ENCODE data around the gene RNF223.
"Not testable (repeated sequence)": the region's sequence is repeated elsewhere in the genome, so short reads cannot be mapped to it uniquely, and the experiment has no call there.

The RNF223 gene

DNA sequence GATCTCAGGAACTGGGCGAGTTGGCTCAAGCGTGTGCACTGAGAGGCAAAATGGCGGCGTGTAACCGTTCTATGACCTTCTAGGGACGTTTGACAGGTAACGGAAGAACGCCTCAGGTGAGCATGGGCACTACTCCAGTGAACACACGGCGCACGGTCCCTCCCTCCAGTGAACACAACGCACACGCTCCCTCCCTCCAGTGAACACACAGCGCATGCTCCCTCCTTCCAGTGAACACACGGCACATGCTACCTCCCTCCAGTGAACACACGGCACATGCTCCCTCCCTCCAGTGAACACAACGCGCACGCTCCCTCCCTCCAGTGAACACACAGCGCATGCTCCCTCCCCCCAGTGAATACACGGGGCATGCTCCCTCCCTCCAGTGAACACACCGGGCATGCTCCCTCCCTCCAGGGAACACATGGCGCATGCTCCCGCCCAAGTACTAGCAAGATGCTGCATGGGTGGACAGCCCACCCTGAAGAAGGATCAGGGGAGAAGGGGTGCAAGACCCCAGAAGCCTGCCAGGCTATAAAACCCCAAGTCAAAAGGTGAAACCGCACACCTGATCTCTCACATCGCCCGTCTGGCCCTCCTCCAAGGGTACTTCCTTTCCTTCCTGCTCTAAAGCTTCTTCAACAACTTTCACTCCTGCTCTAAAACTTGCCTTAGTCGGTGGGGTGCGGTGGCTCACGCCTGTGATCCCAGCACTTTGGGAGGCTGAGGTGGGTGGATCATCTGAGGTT is 38.3 kb upstream of the RNF223 start:
- peaks cover 4% of the 10 kb centered on the region for H3K9me3 ChIP-seq
- no peaks in the 10 kb centered on the region for H3K36me3 ChIP-seq
- no peak overlapping the region for H3K4me3 ChIP-seq (ENCODE audit: low read depth in 1 of 2, low read length in 1 of 2)
- TF ChIP-seq, protein P1, sequence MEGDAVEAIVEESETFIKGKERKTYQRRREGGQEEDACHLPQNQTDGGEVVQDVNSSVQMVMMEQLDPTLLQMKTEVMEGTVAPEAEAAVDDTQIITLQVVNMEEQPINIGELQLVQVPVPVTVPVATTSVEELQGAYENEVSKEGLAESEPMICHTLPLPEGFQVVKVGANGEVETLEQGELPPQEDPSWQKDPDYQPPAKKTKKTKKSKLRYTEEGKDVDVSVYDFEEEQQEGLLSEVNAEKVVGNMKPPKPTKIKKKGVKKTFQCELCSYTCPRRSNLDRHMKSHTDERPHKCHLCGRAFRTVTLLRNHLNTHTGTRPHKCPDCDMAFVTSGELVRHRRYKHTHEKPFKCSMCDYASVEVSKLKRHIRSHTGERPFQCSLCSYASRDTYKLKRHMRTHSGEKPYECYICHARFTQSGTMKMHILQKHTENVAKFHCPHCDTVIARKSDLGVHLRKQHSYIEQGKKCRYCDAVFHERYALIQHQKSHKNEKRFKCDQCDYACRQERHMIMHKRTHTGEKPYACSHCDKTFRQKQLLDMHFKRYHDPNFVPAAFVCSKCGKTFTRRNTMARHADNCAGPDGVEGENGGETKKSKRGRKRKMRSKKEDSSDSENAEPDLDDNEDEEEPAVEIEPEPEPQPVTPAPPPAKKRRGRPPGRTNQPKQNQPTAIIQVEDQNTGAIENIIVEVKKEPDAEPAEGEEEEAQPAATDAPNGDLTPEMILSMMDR (IDR thresholded peaks at IDR 0.05) = no peak
- peaks cover 32% of the 10 kb centered on the region for H3K27me3 ChIP-seq
- peaks cover 9 to 14% of the 10 kb centered on the region in 2 experiments for H3K4me1 ChIP-seq (ENCODE audit: control insufficient read depth in 1 of 2, insufficient read depth in 1 of 2, low read depth in 1 of 2, low read length in 1 of 2)
- no peak overlapping the region for H3K27ac ChIP-seq

- peaks cover 7 to 11% of the 10 kb centered on the region in 2 experiments for H3K4me1 ChIP-seq (ENCODE audit: control insufficient read depth in 1 of 2, insufficient read depth in 1 of 2, low read depth in 1 of 2, low read length in 1 of 2)
- no peak overlapping the region for H3K27ac ChIP-seq
- peaks cover 4% of the 10 kb centered on the region for H3K9me3 ChIP-seq
- peaks cover 25% of the 10 kb centered on the region for H3K27me3 ChIP-seq
- TF ChIP-seq, protein P1 (IDR thresholded peaks at IDR 0.05) = no peak
- no peaks in the 10 kb centered on the region for H3K36me3 ChIP-seq
- no peak overlapping the region for H3K4me3 ChIP-seq (ENCODE audit: low read depth in 1 of 2, low read length in 1 of 2)
Observed at GRCh38 chr1:1111516-1112236, 37.6 kb upstream of the RNF223 start.

GRCh38 chr1:1110561-1110971 is 36.5 kb upstream of the RNF223 start:
- H3K4me1 ChIP-seq (ENCODE audit: control insufficient read depth in 1 of 2, insufficient read depth in 1 of 2, low read depth in 1 of 2, low read length in 1 of 2) = peaks cover 5 to 6% of the 10 kb centered on the region in 2 experiments
- H3K4me3 ChIP-seq (ENCODE audit: low read depth in 1 of 2, low read length in 1 of 2) = no peak overlapping the region
- H3K27me3 ChIP-seq = peaks cover 16% of the 10 kb centered on the region
- H3K36me3 ChIP-seq = no peaks in the 10 kb centered on the region
- H3K9me3 ChIP-seq = peaks cover 4% of the 10 kb centered on the region
- H3K27ac ChIP-seq = no peak overlapping the region
- TF ChIP-seq, protein P1 (IDR thresholded peaks at IDR 0.05) = no peak

DNA sequence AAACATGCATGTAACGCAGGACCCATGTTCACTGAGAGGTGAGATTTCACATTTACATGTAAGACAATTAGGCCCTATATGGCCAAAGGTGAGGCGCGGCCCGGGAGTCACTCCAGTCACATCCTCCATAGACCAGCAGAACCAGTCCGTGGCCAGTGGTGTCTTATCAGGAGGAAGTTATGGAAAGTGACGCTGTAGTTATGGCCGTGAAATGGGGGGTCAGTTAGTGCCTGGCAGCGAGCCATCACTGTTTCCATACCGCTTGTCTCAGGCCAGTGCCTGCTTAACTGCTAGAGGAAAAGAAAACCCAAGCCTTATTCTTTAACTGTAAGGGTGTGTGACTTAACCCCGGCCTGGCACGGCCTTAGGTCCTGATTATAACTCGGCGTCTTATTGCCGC is 35.6 kb upstream of the RNF223 start:
- no peak overlapping the region for H3K4me3 ChIP-seq (ENCODE audit: low read depth in 1 of 2, low read length in 1 of 2)
- no peak overlapping the region for H3K27ac ChIP-seq
- H3K4me1 ChIP-seq (ENCODE audit: control insufficient read depth in 1 of 2, insufficient read depth in 1 of 2, low read depth in 1 of 2, low read length in 1 of 2) = no peaks in the 10 kb centered on the region
- TF ChIP-seq, protein P1 (IDR thresholded peaks at IDR 0.05) = no peak
- H3K9me3 ChIP-seq = peaks cover 4% of the 10 kb centered on the region
- H3K27me3 ChIP-seq = peaks cover 8% of the 10 kb centered on the region
- H3K36me3 ChIP-seq = no peaks in the 10 kb centered on the region

DNA sequence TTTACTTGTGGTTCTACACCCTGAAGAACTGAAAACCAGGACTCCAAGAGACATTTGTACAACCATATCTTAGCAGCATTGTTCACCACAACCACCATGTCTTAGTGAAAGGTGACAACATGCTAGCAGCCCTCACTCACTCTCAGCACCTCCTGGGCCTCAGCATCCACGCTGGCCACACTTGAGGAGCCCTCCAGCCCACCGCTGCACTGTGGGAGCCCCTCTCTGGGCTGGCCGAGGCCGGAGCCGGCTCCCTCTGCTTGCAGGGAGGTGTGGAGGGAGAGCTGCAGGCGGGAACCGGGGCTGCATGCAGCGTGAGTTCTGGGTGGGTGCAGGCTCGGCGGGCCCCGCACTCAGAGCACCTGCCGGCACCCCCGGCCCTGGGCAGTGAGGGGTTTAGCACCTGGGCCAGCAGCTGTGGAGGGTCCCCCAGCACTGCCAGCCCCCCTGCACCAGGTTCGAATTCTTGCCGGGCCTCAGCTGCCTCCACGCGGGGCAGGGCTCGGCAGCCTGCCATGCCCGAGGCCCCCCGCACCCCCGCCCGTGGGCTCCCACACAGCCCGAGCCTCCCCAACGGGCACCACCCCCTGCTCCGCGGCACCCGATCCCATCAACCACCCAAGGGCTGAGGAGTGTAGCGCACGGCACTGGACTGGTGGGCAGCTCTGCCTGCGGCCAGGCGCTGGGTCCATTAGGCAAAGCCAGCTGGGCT is 32.6 kb upstream of the RNF223 start:
- Histone ChIP-seq H3K4me3 (ENCODE audit: low read depth in 1 of 2, low read length in 1 of 2) (no peak overlapping the region), H3K27ac (no peak overlapping the region), H3K4me1 (ENCODE audit: control insufficient read depth in 1 of 2, insufficient read depth in 1 of 2, low read depth in 1 of 2, low read length in 1 of 2) (no peaks in the 10 kb centered on the region), H3K9me3 (no peaks in the 10 kb centered on the region), H3K36me3 (no peaks in the 10 kb centered on the region), H3K27me3 (no peaks in the 10 kb centered on the region)
- TF ChIP-seq, protein P1 (IDR thresholded peaks at IDR 0.05) = no peak

DNA sequence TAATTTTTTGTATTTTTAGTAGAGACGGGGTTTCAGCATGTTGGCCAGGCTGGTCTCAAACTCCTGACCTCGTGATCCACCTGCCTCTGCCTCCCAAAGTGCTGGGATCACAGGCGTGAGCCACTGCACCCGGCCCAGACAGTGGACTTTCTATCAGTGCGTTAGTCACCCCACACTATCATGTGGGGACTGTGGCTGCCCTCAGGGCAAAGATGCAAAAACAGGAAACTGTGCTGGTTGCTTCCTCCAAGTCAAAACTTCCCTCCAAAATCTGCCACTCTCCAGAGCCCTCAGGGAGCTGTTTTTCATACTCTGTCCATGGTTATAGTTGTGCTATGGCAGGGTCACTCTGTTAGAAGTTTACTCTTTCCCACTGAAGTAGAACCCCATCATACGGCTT is 30.0 kb upstream of the RNF223 start:
- H3K27ac ChIP-seq; H3K9me3 ChIP-seq; H3K27me3 ChIP-seq; H3K4me1 ChIP-seq (ENCODE audit: control insufficient read depth in 1 of 2, insufficient read depth in 1 of 2, low read depth in 1 of 2, low read length in 1 of 2); H3K36me3 ChIP-seq; H3K4me3 ChIP-seq (ENCODE audit: low read depth in 1 of 2, low read length in 1 of 2): not testable (repeated sequence)

All from neutrophil (primary cell).